ENCODE data around the gene IWS1.

- TF ChIP-seq GATA3 (IDR thresholded peaks at IDR 0.05; ENCODE audit: low read depth, low read length), result no peak
- TF ChIP-seq GATA2 (IDR thresholded peaks at IDR 0.05; ENCODE audit: low read depth, low read length), result no peak
These were observed 62.9 kb downstream of the IWS1 start for GRCh38 chr2:127463155-127463991.
